Uterus (tissue), 4 donors: Measurements from ENCODE around the gene UBALD2. TPM values are rescaled to one million over a fixed set of nuclear protein-coding genes. Genes with fewer than 3 reads are reported as not detected.
A peak's percentile ranks its signal among the peaks of the same experiment; 100 is the strongest.

ENCODE experiments used
- DNase-seq, 2 donors: peaks; one replicate each; pipeline ENCODE4 v3.0.0-alpha.2; 2019 to 2020
- H3K27ac ChIP-seq, 2 donors: fragments of 200-600 bp; sonication (generic); 1 replicate in 1 of 2; 2 replicates in 1 of 2; pipeline ENCODE4 v1.5.1; 2016 to 2018
- H3K27me3 ChIP-seq, 2 donors: fragments of 200-600 bp; sonication (generic); one replicate each; pipeline ENCODE4 v1.5.1; 2018 to 2019; ENCODE audit warnings: control low read depth in 1 of 2
- H3K36me3 ChIP-seq, 2 donors: fragments of 200-600 bp; sonication (generic); one replicate each; pipeline ENCODE4 v1.5.1; 2019; ENCODE audit warnings: control low read depth in 1 of 2
- H3K4me1 ChIP-seq, 2 donors: fragments of 200-600 bp; sonication (generic); one replicate each; pipeline ENCODE4 v1.5.1; 2018 to 2019; ENCODE audit warnings: control low read depth in 1 of 2
- H3K4me3 ChIP-seq, 2 donors: fragments of 200-600 bp; sonication (generic); 1 replicate in 1 of 2; 2 replicates in 1 of 2; pipeline ENCODE4 v1.5.1; 2018 to 2019; ENCODE audit warnings: mild to moderate bottlenecking in 1 of 2
- H3K9me3 ChIP-seq, 2 donors: fragments of 200-600 bp; sonication (generic); one replicate each; pipeline ENCODE4 v1.5.1; 2019; ENCODE audit warnings: control low read depth in 1 of 2
- POLR2A ChIP-seq, 2 donors: fragments of 450-650 bp; IDR thresholded peaks; one replicate each; pipeline ENCODE4 v1.6.1; 2016; ENCODE audit warnings: antibody characterized with exemption in 2 of 2, mild to moderate bottlenecking in 1 of 2, moderate library complexity in 1 of 2
- intact Hi-C: fragments of 100-400 bp; cut with DNase I; formaldehyde crosslinking; loops from one replicate; pipeline ENCODE4 v1.15.1; 2023; ENCODE audit warnings: low total_unique reads
- total RNA-seq, 4 donors: library from RNA; depleted of rRNA in 3 of 4; stranded (reverse); fragments of >200 nt in 3 of 4; gene quantifications; one replicate each; pipeline versions ENCODE4 v1.1.0 to v1.2.4, GENCODE V29; 2014 to 2023
- TF ChIP-seq, protein P1 (sequence below), 4 experiments: fragments of 200-600 bp in 2 of 4; fragments of 450-650 bp in 2 of 4; sonication (generic) in 2 of 4; IDR thresholded peaks; one replicate each; pipeline ENCODE4 v1.5.1; 2016 to 2019; ENCODE audit warnings: antibody characterized with exemption in 4 of 4, mild to moderate bottlenecking in 2 of 4, moderate library complexity in 1 of 4
- donor health status: DM: yes; HTN: yes; CAD: no.

UBALD2 gene
- total RNA-seq, 4 donors from 2014 or later = 2.0 to 17.4 (median 9.2) TPM

DNA sequence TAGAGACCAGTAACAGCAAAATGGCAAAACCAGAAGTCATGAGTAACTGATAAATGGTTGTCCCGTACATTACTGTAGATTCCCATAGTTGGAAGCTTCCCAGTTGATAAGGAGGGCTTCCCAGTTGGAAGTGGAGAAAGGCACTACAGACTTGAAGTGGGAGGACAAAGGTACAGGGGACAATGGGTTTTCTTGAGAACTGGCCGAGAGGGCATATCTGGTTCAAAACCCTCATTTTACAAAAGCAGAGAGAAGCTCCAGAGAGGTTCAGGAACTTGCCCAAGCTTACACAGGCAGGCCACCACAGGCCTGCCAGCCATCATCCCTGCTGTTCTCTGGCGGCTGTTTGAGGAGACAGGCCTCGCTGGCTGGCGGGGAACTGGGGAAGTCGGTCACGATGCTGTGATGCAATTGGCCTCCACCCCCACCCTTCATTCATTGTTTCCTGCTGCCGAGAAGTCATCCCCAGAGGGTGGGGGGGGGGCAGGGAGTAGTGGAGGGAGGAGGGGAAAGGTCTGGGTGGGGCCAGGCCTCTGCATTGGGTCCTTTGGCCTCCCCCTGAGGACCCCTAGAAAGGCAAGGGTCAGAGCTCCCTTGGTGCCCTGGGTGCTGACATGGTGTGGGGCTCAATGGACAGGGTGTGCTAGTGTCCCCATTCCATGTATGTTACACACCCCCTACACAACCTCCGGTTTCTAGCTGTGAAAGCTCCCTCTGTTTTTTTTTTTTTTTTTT, 3.0 kb downstream of the UBALD2 start:
- peak; percentile 56 to 61 for DNase-seq
- H3K4me3 ChIP-seq = no peak overlapping the region
- H3K4me1 ChIP-seq = peaks cover 0 to 27% of the 10 kb centered on the region in 2 donors

DNA sequence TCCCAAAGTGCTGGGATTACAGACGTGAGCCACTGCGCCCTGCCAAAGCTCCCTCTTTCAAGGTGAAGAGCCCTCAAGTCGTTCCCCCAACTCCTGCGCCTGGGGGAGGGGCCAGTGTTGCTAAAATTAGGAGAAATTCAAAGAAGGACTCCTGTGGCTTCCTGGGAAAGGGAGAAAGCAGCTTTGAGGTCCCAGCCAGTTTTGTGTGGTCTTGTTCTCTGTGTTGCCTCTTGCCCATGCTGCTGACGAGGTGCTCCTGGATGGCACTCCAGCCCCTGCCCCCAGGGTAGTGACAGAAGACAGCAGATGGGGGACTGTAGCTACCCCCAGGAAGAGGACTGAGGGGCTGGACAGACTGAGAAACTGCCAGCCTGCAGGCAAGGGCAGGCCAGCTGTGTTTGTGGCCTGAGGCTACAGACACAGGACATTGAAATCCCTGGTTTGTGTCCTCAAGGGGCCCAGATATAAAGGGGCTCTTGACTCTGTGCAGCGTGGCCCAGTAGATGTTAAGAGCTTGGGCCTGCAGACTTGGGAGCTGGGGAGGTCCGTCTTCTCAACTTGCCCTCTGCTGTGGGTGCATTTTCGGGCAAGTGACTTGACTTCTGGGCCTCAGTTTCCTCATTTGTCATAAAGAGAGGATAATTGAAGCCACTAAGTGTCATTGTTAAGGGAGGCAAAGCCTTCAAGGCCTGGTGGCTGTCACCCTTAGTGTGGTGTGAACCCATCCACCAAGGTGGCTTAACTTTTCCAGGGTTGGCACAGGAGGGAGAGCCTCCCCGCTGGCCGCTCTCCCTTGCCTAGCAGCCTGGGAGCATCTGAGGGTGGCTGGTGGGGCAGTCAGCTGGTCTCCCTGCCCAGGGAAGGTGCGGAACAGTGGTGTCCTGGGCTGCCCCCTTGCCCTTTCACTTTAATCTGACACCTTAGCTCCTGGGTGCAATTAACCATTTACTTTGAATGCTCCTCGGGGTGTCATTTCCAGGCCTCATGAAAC, 4.1 kb downstream of the UBALD2 start:
- intact Hi-C loops = no loop called here
- no peak for TF ChIP-seq POLR2A (IDR thresholded peaks at IDR 0.05)
- TF ChIP-seq, protein P1, sequence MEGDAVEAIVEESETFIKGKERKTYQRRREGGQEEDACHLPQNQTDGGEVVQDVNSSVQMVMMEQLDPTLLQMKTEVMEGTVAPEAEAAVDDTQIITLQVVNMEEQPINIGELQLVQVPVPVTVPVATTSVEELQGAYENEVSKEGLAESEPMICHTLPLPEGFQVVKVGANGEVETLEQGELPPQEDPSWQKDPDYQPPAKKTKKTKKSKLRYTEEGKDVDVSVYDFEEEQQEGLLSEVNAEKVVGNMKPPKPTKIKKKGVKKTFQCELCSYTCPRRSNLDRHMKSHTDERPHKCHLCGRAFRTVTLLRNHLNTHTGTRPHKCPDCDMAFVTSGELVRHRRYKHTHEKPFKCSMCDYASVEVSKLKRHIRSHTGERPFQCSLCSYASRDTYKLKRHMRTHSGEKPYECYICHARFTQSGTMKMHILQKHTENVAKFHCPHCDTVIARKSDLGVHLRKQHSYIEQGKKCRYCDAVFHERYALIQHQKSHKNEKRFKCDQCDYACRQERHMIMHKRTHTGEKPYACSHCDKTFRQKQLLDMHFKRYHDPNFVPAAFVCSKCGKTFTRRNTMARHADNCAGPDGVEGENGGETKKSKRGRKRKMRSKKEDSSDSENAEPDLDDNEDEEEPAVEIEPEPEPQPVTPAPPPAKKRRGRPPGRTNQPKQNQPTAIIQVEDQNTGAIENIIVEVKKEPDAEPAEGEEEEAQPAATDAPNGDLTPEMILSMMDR (IDR thresholded peaks at IDR 0.05) = no peak
- Histone ChIP-seq H3K36me3 (no peaks in the 10 kb centered on the region), H3K27me3 (no peaks in the 10 kb centered on the region), H3K9me3 (no peaks in the 10 kb centered on the region), H3K4me1 (peaks cover 0 to 25% of the 10 kb centered on the region in 2 donors), H3K27ac (no peak overlapping the region), H3K4me3 (no peak overlapping the region)
- DNase-seq = no peak

More for the DNA sequence above, 3.0 kb downstream of the UBALD2 start:
- Histone ChIP-seq H3K9me3 (no peaks in the 10 kb centered on the region), H3K36me3 (no peaks in the 10 kb centered on the region), H3K27ac (peak overlapping the region in 1 of 2 donors; percentile 57), H3K27me3 (no peaks in the 10 kb centered on the region)
- TF ChIP-seq POLR2A (IDR thresholded peaks at IDR 0.05) = peak; percentile 8 to 26
- TF ChIP-seq, protein P1 (IDR thresholded peaks at IDR 0.05) = no peak
- intact Hi-C loops = no loop called here

DNA sequence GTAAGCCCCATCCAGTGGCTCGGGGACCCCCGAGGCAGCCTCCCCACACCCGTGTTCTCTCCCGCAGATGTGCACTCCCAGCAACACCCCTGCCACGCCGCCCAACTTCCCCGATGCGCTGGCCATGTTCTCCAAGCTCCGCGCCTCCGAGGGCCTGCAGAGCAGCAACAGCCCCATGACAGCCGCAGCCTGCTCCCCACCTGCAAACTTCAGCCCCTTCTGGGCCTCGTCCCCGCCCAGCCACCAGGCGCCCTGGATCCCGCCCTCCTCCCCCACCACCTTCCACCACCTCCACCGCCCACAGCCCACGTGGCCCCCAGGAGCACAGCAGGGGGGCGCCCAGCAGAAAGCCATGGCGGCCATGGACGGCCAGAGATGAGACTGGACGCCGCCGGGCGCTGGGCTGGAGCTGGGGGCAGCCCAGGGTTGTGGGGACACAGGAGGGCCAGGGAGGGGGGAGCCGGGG, 5.0 kb downstream of the UBALD2 start:
- TF ChIP-seq POLR2A (IDR thresholded peaks at IDR 0.05) = no peak
- TF ChIP-seq, protein P1 (IDR thresholded peaks at IDR 0.05) = no peak
- Histone ChIP-seq H3K9me3 (no peaks in the 10 kb centered on the region), H3K27me3 (no peaks in the 10 kb centered on the region), H3K4me1 (peaks cover 0 to 22% of the 10 kb centered on the region in 2 donors), H3K4me3 (no peak overlapping the region), H3K36me3 (no peaks in the 10 kb centered on the region), H3K27ac (no peak overlapping the region)
- intact Hi-C loops = no loop called here
- DNase-seq = no peak

DNA sequence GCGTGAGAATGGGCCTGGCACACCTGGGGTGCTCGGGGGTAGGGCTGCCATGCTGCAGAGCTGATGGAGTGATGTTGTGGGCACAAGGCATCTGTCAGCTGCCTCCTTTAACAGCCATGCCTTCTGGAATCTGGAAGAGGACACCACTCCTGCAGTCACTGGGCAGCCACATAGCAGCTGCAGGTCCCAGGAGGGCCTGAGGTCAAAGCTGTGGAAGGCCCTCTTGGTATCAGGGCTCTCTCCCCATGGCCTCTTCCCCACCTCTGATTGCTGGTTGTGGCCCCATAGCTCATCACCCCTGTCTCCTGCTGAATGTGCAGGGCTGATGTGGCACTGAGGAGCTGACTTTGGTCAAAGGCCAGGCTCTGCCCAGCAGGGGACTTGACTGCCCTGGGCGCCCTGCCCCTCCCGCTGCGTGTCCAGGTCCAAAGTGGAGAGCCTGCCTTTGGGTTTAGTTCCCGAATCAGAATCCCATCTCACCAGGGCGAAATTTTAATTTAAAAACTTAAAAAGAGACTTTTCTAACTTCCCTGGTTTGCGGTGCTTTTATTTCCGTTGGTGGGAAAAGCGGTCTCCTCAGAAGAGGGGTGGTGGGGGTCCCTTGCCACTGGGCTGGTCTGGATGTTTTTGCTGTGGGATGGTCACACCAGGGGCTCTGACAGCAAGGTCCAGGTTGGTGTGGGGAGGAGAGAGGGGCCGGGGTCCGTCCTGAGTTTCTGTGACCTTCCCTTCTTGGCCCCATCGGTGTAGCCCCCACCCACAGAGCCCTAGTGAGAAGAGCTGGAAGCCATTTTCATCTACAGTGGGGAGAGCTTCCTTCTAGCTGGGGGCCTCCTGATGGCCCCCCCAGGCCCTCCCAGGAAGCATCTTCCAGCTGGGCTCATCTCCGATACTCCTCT, 5.9 kb downstream of the UBALD2 start:
- no peaks in the 10 kb centered on the region for H3K36me3 ChIP-seq
- H3K27ac ChIP-seq = no peak overlapping the region
- DNase-seq = no peak
- H3K9me3 ChIP-seq = no peaks in the 10 kb centered on the region
- TF ChIP-seq, protein P1 (IDR thresholded peaks at IDR 0.05) = no peak
- TF ChIP-seq POLR2A (IDR thresholded peaks at IDR 0.05) = no peak
- peaks cover 0 to 22% of the 10 kb centered on the region in 2 donors for H3K4me1 ChIP-seq
- H3K4me3 ChIP-seq = peak overlapping the region in 1 of 2 donors; percentile 34
- no peaks in the 10 kb centered on the region for H3K27me3 ChIP-seq
- intact Hi-C loops = no loop called here
